8988T (cell line): ENCODE data around the gene PTPN18.
"Not testable (repeated sequence)": the region's sequence is repeated elsewhere in the genome, so short reads cannot be mapped to it uniquely, and the experiment has no call there.

Experiments
- DNase-seq: peaks from one replicate; pipeline ENCODE4 v3.0.0; 2011

PTPN18 gene, protein sequence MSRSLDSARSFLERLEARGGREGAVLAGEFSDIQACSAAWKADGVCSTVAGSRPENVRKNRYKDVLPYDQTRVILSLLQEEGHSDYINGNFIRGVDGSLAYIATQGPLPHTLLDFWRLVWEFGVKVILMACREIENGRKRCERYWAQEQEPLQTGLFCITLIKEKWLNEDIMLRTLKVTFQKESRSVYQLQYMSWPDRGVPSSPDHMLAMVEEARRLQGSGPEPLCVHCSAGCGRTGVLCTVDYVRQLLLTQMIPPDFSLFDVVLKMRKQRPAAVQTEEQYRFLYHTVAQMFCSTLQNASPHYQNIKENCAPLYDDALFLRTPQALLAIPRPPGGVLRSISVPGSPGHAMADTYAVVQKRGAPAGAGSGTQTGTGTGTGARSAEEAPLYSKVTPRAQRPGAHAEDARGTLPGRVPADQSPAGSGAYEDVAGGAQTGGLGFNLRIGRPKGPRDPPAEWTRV

DNA sequence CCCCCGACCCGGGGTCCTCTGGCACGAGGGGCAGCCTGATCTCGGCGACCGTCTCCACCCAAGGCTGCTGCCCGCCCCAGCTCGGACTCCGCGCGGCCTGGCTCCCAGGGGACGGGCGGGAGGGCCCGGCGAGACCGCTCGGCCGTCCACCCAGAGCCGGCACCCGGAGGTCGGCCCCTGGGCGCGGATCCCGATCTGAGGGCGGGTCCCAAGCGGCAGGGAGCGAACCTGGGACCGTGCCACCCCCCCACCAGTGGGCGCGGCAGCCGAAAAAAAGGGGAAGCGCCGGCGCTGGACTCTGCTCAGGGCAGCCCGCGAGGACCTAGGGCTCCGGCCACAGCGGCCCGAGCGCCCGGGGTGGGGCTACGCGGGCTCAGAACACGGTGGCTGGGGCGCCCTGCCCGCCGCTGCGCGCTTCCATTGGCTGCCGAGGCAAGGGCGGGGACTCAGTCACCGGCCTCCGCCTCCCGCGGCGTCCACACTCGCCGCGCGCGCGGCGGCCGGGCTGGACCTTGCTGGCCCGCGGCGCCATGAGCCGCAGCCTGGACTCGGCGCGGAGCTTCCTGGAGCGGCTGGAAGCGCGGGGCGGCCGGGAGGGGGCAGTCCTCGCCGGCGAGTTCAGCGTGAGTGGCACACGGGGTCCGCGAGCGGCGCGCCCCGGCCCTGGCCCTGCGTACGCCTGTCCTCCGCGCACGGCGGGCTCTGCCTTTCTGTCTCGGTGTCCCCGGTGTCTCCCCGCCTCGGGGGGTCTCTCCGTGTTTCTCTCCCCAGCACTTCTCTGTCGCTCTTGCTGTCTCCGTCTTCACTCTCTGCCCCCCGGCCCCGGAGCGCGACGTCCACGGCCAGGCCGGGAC is at the start of gene PTPN18:
Gene PTPN18 (plus strand): TSS at position 479 of the 854 bp plus-strand sequence. CDS start 52 bp downstream, at position 531.
- DNase-seq: peak; percentile 63

DNA sequence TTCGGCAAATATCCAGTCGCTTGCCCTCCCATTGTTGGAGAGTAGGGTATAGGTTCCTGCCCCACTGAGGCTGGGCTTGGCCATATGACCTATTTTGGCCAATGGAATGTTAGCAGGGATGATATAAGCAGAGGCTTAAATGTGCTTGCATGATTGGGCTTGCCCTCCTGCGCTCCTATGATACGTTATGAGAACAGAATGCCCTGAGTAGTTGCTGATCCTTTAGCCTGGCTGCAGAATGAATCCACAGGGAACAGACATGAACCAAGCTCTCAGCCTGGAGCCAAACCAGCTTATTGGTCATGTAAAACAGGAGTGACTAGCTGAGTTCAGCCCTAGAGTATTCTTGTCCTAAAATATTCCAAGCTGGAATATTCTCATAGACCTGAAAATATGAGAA is 48.0 kb upstream of the PTPN18 start:
- no peak for DNase-seq

DNA sequence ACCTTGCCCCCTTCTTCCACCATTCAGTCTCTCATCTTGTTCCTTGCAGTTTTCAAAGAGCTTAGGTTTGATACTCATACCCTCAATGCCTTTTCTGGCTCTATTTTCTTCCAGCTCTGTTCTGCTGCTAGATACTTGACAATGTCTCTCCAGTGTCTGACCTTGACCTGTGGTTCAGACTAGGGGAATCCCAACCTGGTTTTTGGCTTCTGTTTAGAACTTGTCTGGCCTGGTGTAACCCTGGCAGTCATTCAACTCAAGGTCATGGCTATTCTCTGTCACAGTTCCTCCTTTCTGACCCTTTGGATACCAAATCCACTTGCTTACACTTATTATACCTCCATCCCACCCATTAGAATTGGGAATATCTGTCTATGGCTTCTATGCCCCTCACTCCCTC is 45.0 kb upstream of the PTPN18 start:
- no peak for DNase-seq

DNA sequence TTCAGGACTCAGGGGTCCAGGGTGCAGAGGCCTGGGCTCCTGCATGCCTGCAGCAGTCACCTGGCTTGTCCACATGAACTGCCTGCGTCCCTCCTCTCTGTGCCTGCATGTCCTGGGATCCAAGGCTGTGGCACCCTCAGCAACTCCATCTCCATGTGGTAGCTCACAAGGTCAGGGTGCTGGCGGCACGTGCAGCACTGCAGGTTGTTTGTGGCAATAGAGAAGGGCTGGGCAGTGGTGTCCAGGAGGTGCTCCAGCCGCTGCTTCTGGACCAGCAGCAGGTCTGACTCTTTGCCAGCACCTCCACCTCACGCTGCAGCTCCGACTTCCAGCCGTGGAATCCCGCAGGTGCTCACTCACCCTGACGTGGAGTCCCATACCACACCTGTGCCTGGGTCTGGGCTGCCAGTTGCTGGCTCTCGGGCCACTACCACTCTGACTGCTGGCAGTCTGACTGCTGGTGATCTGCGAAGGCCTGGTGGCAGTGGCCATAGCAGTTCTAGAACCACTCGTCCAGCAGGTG is 42.0 kb upstream of the PTPN18 start:
- DNase-seq: no peak

DNA sequence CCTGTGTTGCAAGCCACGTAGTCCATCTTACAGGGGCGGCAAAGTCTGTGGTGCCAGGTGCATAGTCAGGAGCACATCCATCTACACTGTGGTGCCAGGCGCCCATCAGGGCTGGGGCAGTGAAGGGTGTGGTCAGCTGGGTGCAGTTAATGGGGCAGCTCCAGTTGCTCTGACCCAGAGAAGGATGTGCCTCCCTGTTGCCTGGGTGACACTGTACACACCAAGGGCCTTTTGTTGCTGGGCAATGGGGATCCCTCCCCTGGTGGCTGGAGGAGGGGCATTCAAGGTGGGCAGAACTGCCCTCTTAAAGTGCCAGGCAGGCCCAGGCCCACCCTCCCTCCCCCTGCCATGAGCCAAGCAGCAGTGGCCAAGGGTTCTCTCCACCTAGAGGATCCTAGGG is 41.5 kb upstream of the PTPN18 start:
- no peak for DNase-seq

DNA sequence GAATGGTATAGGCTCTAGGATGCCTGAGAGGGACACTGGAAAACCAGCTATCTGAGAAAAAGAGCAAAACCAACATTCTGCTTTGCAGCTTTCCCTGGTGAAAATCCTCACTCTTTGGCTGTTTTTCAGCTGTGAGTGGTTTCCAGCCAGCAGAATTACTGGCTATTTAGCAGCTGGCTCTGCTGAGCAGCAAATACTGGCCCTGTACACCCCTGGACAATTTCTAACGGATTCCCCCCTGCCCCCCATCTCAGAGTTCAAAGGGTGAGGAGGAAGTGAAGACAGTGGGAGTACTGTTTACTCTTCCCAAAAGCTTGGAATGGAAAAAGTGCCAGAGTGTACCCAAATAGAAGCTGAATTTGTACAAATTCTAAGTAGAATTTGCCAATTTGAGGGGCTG is 39.3 kb upstream of the PTPN18 start:
- no peak for DNase-seq

DNA sequence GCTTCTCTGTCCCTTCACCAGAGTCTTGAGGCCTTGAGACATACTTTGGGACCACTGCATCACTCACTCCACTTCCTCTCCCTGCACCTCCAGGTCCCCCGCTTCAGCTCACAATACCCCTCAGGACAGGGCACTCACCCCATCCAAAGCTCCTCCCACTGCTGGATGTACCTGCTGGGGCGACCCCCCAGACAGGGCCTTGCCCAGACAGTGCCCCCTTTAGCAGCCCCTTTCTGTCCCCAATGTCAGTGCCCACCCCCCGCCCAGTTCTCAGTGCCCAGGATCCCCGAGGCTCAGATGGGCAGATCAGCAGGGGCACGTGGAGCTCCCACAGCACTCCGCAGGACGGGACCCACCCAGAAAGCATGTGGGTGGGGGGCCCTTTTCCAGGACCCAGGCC is 37.0 kb upstream of the PTPN18 start:
- no peak for DNase-seq

DNA sequence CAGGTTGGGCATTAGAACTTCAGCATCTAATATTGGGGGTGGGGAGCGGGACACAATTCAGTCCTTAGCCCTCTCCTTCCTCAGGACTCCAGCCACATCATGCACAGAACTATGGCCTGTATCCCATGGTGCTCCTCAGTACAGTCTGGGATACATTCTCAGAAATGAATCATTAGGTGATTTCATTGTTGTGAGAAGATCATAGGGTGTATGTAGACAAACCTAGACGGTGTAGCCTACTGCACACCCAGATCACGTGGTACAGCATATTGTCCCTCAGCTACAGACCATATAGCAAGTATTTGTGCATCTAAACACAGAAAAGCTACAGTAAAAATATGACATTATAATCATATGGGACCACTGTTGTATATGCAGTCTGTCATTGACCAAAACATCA is 36.3 kb upstream of the PTPN18 start:
- no peak for DNase-seq

DNA sequence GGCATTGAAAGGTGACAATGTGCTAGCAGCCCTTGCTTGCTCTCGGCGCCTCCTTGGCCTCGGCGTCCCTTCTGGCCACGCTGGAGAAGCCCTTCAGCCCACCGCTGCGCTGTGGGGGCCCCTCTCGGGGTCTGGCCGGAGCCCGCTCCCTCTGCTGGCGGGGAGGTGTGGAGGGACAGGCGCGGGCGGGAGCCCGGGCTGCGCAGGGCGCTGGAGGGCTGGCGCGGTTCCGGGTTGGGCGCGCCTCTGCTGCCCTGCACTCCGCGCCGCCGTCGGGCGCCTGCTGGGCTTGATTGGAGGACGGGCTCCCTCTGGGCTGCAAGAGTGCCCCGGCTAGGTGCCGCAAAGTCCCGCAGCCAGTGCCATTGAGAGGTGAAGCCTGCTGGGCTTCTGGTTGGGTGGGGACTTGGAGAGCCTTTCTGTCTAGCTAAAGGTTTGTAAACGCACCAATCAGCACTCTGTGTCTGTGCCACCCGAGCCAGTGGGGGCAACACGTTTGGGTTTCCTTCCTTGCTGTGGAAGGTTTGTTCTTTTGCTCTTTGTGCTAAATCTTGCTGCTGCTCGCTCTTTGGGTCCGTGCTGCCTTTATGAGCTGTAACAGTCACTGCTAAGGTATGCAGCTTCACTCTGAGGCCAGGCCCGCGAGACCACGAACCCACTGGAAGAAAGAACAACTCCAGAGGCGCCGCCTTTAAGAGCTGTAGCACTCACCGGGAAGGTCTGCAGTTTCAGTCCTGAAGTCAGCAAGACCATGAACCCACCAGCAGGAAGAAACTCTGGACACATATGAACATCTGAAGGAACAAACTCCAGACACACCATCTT is 27.9 kb upstream of the PTPN18 start:
- DNase-seq: no peak

DNA sequence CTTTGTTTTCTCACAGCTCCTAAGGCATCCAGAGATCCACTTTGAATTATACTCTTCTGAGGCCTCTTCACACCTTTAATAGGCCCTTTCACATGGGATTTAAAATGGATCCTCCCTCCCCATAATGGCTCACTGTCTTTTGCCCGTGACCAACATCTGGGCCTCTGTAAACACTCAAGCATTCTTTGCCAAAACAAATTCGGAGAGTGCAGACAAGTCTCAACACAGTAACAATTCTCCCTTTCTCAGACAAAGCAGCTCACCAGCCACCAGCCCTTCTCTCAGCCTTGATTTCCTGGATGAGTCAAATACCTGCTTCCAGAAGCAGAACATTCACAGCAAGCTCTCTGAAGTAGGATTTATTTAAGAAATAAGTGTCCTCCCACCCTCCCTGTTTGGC is 27.1 kb upstream of the PTPN18 start:
- DNase-seq: no peak

DNA sequence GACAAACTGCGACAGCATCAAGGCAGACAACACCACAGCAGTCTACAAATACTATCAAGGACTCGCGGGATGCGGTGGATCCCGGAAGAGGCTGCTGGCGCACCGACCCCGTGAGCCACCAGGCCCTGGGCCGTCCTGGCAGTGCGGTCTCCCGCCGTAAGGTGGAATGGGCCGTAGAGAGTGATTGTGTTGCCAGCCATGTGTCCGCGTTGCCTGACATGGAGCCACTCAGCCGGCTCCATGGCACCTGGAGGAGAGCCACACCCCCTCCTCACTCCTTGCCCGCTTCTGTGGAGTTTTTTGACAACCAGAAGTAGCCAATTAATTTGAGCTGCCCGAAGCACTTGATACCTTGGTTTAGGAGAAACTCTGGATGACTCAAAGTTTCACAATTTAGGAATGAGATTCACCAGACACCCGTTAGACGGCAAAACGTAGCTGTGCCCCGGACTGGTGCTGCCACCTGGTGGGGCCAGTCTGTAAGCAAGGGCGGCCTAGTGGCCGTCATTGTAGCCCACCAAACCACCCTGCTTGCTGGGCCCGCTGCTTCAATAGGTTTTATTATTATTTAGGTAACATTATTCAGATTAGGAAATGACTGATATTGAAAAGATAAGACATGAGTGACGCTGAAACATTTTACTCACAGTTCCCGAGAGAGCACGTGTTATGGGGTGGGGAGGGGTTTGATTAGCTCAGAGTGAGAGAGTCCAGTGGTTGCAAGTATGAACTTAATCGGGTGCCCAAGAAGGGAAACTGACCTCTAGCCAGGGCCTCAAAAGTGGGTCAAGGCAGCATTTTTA is 23.4 kb upstream of the PTPN18 start:
- peak; percentile 59 for DNase-seq

DNA sequence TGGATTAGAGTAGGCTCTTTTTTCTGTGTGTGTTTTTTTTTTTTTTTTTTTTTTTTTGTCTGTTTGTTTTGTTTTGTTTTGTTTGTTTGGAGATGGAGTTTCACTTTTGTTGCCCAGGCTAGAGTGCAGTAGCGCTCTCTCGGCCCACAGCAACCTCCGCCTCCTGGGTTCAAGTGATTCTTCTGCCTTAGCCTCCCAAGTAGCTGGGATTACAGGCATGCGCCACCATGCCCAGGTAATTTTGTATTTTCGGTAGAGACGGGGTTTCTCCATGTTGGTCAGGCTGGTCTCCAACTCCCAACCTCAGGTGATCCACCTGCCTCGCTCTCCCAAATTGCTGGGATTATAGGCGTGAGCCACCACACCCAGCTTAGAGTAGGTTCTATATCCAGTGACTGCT is 22.6 kb upstream of the PTPN18 start:
- not testable (repeated sequence) for DNase-seq

DNA sequence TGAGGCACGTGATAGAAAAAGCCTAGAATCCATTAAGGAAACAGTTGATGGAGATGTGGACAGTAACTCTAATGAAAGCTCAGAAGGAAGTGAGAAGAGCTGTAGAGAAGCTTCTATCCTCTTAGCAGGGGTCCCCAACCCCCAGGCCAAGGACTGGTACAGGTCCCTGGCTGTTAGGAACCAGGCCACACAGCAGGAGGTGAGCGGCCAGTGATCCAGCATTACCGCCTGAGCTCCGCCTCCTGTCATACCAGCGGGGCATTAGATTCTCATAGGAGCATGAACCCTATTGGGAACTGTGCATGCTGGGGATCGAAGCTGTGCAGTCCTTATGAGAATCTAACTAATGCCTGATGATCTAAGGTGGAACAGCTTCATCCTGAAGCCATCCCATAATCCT is 21.8 kb upstream of the PTPN18 start:
- no peak for DNase-seq

DNA sequence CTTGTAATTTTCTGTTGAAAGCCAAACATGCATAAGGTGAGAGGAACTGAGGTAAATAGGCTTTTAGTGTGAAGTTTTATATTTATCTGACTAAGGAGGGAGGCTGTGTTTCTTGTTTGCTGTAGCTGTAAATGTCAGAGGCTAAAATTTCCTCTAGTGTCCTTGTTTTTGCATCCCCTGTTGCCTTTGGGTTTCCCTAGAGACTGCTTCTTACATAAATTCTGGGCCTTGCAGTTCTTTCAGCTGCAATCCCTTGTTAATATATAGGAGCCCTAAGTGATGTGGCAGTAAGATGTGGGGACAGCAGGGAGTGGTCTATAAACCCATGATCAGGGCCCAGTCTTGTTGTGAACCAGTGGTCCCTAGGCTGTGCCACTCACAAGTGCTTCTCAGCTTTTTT is 20.6 kb upstream of the PTPN18 start:
- DNase-seq: no peak

DNA sequence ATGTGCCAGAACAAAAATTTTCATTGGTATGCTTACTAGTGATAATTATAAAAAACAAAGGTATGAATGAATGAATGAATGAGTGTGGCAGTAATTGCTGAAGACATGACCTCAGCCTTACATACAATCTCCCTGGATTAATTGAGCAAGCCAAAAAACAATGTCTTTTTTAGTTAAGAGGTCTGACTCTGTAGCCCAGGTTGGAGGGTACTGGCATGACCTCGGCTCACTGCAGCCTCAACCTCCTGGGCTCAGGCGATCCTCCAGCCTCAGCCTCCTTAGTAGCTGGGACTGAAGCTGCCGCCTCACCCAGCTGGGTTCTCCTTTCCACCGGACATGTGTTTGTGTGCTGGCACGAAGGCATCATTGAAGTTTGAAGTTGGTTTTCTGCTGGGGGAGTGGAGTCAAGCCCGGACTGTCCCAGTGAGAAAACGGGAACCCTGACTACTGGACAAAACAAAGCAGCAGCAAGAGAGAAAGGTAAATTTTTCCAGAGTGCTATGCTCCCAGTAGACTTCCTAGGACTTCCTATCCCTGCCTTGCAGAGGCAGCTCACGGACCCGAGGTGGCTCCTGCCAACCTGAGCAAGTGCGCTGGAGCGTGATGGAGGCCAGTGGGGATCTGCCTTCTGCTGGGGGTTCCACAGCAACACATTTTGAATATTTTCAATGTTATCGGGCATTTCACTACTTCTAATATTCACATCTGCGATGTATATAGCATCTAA is 19.5 kb upstream of the PTPN18 start:
- no peak for DNase-seq

DNA sequence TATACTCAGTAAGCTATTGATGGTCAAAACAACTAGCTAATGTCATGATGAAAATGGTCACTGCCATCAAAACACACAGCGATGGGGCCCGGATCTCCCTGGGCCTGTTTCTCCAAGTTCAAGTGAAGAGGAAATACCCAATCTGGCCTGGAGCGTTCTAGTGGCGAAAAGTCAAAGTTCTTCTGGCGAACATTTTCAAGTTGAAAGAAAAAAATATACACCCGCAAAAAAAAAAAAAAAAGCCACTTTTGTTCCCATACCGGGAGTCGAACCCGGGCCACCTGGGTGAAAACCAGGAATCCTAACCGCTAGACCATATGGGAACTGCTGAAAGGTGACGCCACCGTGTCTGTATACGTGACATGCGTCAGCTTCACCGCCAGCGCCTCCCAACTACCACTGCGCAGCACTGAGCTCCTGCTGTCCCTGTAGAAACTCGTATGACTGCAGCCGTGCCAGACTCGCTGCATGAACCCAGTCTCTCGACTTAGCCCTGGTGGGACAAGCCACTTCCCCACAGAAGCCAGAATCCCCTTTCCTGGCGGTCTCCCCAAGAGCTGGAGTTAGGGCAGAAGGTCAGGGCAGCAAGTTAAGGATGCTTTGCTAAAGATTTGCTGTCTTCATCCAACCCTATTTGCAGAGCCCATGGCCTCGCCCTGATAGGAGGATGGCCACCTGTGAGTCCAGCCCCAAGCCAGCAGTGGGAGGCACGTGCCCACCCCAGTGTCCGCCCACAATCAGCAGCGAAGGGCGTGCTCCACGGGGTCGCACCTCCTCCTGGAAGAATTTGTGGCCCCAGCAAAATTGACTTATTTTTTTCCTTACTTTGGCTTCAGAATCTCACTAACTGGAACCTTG is 18.8 kb upstream of the PTPN18 start:
- peak; percentile 87 for DNase-seq

DNA sequence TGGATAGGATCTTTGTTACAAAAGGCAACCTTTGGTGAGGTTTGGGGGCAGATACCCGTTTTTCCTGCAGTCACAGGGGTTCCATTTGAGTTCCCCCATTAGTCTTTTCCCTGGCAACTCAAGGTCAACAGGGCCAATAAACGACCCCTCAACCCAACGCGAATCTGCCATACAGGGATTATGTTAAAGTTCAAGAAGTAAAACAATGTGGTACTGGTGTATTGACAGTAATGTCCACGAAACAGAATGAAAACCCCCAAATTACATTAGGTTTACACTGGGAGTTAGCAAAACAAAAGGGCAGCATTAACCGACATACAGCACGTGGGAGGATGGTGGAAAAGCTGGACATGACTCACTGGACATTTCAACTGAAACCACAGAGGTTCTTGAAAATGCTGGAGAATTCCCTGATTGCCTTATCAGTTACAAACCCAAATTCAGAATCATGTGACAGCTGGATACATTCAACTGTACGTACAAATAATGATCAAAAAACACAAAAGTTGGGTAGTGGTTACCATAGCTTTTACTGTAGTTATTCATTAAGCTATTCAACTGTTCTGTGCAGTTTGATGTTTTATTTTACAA is 18.0 kb upstream of the PTPN18 start:
- no peak for DNase-seq

DNA sequence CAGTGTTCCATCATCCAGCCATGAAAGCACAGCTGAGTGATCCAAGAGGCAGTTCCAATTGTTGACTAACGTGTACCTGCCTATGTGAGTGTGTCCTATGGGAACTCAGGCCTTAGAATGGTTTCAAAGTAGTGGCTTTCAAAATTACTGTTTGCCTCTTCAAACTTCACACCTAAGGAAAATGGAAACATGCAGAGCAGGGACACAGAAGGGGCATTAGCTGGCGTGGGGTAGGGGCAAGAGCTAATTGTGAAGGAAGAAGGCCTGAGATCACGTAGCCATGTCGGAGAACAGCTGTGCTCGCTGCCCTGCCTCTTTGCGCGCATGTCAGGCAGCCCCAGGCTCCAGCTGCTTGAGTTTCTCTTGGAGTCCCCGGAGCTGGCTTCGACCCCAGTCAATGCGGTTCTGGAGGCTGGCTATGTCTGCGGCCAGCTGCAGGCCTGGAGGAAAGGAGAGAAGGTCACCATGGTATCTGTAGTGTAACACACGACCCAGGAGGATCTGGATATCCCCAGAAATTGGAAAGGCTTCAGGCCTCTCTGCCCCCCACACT is 17.0 kb upstream of the PTPN18 start:
- DNase-seq: no peak
